Activated CD4-positive, alpha-beta T cell treated with anti-CD3 and anti-CD28 coated beads, Interleukin-2, Interleukin-6, amounts not matched to agents 100 ng/mL and 50 ng/mL, durations not matched to agents 16 hours and 8 hours (primary cell): ENCODE measurements around the gene LPP.
A peak's percentile ranks its signal among the peaks of the same experiment; 100 is the strongest.

Source experiments
- DNase-seq: peaks from one replicate; pipeline ENCODE4 v3.0.0-alpha.2; 2020

The LPP gene

DNA sequence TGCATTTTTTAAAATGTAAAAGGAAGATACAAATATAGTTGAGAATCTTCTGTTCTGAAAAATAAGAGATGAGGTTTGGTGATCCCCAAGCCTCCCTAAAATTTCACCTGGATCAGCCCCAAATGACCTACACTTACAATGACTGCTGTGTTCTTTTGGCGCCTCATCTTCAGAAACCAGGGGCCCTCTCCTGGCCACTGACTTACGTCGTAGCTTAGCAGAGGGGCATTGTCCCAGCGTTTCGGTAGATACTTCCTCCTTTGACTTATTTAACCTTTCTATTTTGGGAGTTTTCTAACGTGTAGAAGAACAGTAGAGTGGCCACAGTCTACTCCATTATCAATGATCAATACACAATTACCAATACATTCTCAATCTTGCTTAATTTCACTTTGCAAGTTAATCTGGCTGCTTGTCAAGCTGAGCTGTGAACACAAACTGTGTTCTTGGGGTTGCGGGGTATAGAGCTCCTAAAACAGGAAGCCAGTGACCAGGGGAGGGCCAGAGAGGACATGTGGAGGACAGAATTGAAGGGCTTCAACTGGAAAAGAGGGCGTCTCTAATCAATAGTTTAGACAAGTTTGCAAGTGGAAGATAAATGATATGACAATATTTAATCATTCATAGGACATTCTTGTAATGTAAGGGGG, 419.5 kb downstream of the LPP start:
- DNase-seq: no peak

DNA sequence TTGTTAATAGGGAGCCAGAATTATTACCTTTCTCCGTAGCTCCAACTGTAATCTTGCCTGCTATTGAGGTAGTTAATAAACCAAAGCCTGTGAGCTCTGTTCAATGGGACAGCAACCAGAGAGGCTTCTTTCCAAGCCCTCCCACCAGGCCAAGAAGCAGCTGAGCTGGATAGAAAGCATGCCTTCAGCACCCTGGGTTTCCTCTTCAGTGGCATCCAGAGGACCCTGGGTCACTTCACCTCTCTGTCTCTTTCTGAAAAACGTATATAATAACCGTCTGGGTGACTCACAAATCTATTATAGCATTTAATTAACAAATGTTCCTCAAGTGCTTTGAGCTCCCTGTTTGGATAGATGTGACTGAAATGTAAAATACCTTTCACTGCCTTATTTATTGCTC, 420.0 kb downstream of the LPP start:
- no peak for DNase-seq

DNA sequence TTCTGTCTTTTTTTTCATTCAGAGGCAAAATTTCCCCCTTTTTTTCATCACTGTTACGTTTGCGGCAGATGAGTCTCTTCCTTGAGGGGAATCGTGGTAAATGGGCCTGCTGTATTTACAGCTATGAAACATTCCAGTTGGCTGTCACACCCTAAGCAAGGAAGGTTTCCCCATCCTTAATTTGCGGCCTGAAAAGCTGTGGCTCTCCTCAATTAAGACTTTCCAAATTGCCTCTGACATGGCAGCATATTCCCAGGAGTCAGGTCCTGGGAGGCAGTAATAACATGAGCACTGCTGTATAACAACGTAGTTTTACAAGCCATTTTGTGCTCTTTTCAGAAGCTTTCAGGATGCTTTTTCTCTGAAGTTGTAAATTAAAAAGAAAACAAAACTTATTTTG, 420.9 kb downstream of the LPP start:
- DNase-seq: no peak

GRCh38 chr3:188575501-188575900, 421.5 kb downstream of the LPP start:
- no peak for DNase-seq

DNA sequence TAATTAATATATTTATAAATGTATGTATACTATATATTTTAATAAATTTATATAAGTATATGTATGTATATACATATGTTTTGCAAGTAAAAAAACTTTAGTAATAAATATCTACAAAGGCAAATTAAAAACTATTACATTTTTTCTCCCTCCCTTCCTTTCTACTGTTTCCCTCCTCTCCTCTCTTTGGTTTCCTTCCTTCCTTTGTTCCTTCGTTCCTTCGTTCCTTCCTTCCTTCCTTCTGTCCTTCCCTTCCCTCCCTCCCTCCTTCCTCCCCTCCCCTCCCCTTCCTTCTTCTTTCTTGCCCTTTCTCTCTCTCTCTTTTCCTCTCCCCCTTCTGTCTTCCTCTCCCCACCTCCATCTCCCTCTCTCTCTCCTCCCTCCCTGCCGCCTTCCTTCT, 423.6 kb downstream of the LPP start:
- no peak for DNase-seq

DNA sequence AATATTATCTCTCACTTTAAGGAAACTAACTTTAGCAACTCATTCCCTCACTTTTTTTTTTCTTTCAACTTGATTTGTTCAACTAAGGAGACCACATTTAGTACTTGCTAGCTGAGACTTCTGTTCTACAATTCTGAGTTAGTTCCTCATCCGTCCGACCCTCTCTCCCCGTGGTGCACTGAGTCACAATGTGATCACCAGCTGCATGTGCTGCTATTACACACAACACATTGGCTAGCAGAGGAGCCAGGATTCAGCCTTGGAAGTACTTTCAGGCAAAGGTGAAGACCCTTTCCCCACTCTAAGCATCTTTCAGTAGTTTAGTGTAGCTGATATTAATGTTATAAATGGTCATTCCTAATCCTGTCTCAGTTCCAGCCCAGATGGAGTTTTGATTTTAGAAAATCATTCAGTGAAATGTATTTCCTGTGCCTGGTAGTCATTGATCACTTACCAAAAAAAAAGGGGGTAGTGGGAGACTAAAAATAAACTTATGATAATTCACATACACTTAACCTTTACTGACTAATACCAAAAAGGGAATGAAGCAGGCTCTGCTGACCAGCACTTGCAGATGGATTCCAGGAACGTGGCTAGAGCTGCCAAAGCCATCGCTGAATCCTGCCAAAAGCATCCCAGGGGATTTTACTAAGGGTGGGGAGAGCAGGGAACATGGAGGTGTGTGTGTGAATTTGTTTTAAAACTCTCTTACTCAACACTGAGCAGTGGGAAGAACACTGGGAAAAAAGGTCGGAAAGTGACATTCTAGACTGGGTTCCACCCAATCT, 424.8 kb downstream of the LPP start:
- peak; percentile 30 for DNase-seq

DNA sequence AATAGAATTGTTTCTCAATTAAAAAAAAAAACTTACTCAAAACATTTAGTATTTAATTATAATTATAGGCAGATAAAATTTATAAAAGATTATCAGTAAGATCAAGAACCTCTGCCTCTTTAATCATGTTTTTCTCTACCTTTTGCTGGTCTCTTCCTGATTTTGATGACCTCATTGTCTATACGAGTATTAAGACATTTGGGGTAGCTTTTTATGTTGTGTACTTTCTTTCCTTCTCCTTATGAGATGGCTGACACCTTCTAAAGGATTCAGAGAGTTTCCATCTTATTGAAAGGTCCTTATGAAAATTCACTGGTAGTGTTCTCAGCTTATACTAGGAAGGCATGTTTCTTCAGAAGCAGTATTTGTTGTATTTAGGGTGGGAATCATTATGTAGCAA, 426.3 kb downstream of the LPP start:
- DNase-seq: no peak

DNA sequence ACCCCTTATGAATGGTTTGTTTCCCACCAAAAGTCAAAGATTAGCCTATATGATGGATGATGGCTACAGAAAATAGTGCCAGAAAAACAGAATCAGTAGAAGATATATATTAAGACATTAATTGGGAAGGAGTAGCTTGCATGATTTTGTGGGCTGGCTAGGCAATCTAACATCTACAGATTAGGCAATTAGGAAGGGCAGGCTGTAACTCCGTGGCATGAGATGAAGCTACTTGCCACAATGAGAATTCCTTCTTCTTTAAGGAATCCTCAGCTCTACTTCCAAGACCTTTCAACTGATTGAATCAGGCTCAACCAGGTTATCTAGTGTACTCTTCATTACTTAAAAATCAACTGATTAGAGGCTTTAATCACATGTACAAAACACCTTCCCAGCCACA, 426.7 kb downstream of the LPP start:
- no peak for DNase-seq

DNA sequence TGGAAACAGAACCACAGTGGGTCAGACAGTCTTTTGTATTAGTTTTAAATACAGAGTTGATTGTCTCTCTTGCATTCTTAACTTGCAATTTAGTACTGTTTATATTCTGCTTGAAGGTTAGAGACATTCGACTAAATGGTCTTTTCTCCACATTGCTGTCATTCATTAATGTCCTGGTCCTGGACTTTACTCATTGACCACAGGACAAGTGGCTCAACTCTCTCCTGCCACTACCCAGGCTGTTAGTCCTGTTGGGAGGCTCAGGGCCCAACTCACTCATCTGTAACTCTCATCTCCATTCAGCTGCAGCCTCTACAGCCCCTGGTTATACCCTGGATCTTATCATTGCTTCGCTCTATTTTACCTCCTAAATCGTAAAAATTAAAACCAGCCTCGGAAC, 427.4 kb downstream of the LPP start:
- no peak for DNase-seq

- DNase-seq: no peak
Observed at GRCh38 chr3:188581792-188582191, 427.8 kb downstream of the LPP start.

DNA sequence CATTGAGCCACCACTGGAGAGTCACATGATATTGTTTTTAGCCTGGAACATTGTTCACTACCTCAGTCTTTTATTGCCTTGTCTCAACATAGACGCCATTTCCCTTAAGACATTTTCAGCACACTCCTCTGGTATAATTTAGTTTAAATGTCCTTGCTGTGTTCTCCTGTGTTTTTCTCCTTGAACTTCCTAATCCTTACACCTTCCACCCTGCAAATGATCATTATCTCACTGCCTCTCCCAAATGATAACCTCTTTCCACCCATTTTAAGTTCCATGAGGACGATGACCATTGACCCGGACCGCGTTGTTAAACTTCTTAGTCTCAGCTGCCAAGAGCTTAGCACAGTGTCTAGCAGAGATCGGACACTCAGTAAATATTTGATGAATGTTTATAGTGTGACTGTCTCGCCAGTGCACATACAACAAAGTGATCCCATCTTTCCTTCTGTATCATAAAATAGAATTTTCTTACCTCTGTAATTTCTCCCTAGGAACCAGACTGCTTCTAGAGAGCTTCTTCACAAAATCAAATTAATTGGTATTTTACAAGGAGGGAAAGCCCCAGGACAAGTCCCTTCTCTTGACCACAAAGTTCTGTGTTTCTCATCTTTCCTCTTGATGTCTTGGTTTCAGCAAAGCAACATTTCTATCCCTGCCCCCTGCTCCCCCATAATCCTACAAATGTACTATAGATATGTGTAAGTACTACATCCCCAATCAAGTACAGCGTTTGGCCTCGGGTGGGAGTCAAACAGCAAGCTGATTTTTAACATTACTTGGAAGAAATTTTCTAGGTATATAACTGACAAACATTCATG, 429.6 kb downstream of the LPP start:
- DNase-seq: peak; percentile 47

- peak; percentile 63 for DNase-seq
Observed at GRCh38 chr3:188584162-188584529, 430.2 kb downstream of the LPP start.

GRCh38 chr3:188584958-188585689, 431.2 kb downstream of the LPP start:
- peak; percentile 42 for DNase-seq

DNA sequence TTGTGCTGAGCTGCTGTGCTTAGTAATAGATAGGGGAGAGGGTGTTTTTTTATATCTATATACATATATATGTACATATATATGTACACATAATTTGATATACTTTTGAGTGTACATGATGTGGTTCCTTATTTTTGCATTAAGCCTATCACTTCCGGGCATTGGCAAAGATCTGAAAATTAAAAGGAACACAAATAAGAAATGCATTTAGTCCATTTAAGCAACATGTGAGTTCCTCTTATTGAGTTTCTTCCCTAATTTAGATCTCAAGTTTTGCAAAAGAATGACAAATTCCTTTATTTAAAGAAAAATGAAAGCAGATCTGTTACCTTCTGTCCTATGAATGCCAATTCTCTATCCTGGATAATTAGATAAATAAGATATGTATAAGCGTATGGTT, 435.1 kb downstream of the LPP start:
- DNase-seq: no peak

DNA sequence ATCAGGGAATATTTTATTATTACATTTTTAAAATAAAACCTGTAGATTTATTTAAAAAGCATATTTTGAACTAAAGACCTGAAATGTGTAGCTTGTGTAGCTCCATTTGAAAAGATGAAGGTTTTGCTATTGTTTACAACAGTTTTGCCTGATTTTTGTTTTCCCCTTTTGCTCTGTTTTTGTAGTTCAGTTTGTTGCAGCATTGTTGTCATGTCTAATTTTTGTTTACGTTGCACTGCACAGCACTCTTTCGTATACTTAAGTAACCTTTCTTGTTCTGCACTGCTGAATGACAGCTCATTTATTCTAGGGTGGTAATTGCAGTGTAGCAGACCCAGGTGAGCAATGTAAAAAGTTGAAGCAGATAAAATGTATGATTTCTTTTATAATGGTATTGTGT, 435.8 kb downstream of the LPP start:
- DNase-seq: no peak

DNA sequence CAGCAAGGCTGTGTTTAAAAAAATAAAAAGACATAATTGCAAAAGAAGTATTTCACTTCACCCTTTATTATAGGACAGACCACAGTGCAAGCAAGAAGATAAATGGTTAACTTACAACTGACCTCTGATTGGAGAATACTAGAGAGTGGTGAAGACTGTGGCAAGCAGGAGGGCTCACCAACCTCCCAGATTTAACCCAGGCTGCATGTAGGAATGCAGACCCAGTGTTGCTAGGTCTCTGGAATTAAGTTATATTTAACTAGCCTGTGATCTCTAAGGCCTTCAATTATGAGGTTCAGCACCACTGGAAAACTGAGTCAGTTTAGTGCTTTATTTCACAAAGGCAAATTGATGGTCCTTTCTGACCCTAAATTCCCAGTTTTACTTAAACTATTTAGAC, 436.6 kb downstream of the LPP start:
- DNase-seq: no peak

DNA sequence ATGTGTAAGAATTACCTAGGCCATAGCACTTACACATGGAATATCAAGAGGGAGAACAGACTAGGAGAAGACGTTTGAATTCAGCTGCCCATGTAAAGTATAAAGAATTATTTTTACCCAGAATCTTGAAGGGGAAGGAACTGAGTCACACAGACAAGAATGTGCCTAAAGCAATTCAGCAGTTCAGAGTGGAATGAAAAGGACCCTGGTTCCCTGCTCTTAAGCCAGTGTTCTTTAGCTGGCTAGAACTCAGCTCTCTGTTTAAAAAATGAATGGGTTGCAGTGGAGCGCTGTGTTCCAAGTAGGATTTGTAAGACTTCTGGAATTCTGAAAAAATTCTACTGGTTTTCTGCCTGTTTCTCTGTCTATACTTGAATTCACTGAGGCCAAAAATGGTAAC, 440.2 kb downstream of the LPP start:
- DNase-seq: no peak

DNA sequence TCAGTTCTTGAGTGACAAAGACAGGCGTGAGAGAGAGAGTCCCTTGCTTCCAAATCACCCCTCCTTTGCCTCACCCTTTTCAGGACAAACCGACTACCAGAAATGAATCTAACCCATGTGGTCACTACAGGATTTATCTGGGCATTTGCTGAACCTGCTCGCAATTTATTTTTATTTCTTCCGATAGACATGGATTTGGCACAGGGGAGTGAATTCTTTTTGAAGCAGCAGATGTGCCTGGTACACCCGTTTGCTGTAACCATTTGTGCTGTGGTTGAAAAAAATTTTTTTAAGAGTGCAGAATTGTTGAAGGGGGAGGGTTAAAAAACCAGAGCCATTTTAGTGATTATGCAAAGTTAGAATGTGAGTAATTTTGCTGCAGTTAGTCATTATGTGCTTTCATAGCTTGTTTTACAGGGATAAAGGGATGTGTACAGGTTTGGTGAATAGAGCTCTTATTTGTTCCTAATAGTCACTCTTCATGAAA, 442.0 kb downstream of the LPP start:
- DNase-seq: no peak

- no peak for DNase-seq
Observed at GRCh38 chr3:188598894-188599293, 444.9 kb downstream of the LPP start.

DNA sequence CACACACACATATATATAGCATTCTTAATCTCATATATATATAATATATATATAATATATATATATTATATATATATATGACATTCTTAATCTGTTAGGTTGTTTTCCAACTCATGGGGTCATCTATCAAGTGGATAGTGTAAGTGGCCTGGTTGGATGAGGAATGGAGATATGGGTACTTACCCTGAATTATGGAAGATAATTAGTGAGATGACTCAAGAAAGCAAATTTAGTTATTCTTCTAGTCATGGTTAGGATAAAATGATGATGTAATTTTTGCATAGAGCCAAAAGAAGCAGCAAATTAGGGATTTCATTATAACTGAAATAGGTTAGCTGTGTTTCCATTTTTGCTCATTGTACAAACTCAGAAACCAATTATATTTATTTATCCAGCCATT, 448.2 kb downstream of the LPP start:
- DNase-seq: no peak

DNA sequence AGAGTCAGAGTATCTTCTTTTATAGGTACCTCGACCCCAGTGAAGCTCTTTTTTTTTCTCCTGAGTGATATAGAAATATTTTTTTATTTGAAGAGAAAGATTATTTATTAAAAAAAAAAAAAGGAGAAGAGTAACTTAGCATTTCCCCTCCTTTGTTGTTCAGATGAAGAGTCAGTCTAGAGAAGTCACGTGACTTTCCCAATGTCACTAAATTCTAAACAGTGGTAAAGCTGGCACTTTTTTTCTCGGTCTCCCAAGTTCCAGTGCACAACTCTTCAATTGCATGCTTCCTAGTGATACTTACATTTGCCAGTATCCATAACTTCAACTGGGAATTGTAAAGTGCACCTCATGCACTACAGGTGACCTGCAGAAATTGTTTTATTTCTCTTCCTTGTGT, 448.7 kb downstream of the LPP start:
- no peak for DNase-seq

- no peak for DNase-seq
Observed at GRCh38 chr3:188604651-188605050, 450.7 kb downstream of the LPP start.

DNA sequence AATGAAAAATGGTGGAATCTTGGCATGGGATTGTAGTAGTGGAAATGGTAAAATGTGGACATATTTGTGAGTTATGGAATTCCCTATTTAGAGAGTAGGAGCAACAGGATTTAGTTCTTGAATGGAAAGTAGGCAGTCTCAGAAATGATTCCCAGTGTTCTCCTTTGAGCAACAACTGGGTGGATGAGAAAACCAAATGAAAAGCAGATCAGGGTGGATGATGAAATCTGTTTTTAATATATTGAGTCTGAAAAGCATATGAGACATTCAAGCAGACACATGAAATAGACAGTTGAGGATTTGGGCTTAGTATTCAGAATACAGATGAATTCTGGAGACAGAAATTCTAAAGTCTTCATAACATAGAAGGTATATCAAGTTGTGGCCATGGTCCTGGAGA, 451.3 kb downstream of the LPP start:
- DNase-seq: no peak
